DMS153 treated with DMSO at 0.1 percent for 48 hours (cell line): ENCODE measurements around the gene ZNF765.
A peak's percentile ranks its signal among the peaks of the same experiment; 100 is the strongest.
"Not testable (repeated sequence)": the region's sequence is repeated elsewhere in the genome, so short reads cannot be mapped to it uniquely, and the experiment has no call there.

Source experiments
- DNase-seq: peaks from one replicate; lab custom pipeline; 2025; ENCODE audit not compliant: unreplicated experiment; lab: John Stamatoyannopoulos, UW

The ZNF765 gene

GRCh38 chr19:53420520-53421315 lies 25.8 kb downstream of the ZNF765 start:
- not testable (repeated sequence) for DNase-seq

GRCh38 chr19:53422551-53422950 lies 27.6 kb downstream of the ZNF765 start:
- DNase-seq = no peak

- DNase-seq = not testable (repeated sequence)
Observed at GRCh38 chr19:53423074-53423473, 28.1 kb downstream of the ZNF765 start.

GRCh38 chr19:53423680-53424079 lies 28.7 kb downstream of the ZNF765 start:
- not testable (repeated sequence) for DNase-seq

- peak; percentile 33 for DNase-seq
Observed at GRCh38 chr19:53424968-53425597, 30.1 kb downstream of the ZNF765 start.

GRCh38 chr19:53431399-53432087 lies 36.6 kb downstream of the ZNF765 start, which contains the start of gene ZNF761:
Gene ZNF761, plus strand, starts transcription at chr19:53431984. Its CDS starts 15,285 bp downstream, at chr19:53447269.
- DNase-seq = peak; percentile 96

- DNase-seq = no peak
Observed at GRCh38 chr19:53432088-53432661, 37.2 kb downstream of the ZNF765 start.

GRCh38 chr19:53443809-53444208 lies 48.9 kb downstream of the ZNF765 start:
- DNase-seq = not testable (repeated sequence)

- not testable (repeated sequence) for DNase-seq
Observed at GRCh38 chr19:53447196-53447595, 52.2 kb downstream of the ZNF765 start.

- no peak for DNase-seq
Observed at GRCh38 chr19:53455828-53456227, 60.9 kb downstream of the ZNF765 start.

- not testable (repeated sequence) for DNase-seq
Observed at GRCh38 chr19:53460131-53460721, 65.3 kb downstream of the ZNF765 start.

- DNase-seq = no peak
Observed at GRCh38 chr19:53461866-53462265, 66.9 kb downstream of the ZNF765 start.

GRCh38 chr19:53462861-53463260 lies 67.9 kb downstream of the ZNF765 start:
- no peak for DNase-seq

GRCh38 chr19:53463263-53463662 lies 68.3 kb downstream of the ZNF765 start:
- DNase-seq = peak; percentile 3

GRCh38 chr19:53466726-53467484 lies 72.0 kb downstream of the ZNF765 start:
- peak; percentile 2 for DNase-seq

GRCh38 chr19:53467485-53468262 lies 72.7 kb downstream of the ZNF765 start, which contains the start of gene ZNF813:
Gene ZNF813, plus strand, starts transcription at chr19:53467733. Its CDS starts 16,090 bp downstream, at chr19:53483823.
- peak; percentile 53 for DNase-seq

- not testable (repeated sequence) for DNase-seq
Observed at GRCh38 chr19:53468628-53469027, 73.7 kb downstream of the ZNF765 start.

GRCh38 chr19:53471916-53472315 lies 77.0 kb downstream of the ZNF765 start:
- no peak for DNase-seq

GRCh38 chr19:53474832-53475231 lies 79.9 kb downstream of the ZNF765 start:
- DNase-seq = not testable (repeated sequence)
